ENCODE data around the gene UGT8.
"Not testable (repeated sequence)": the region's sequence is repeated elsewhere in the genome, so short reads cannot be mapped to it uniquely, and the experiment has no call there.

The UGT8 gene

DNA sequence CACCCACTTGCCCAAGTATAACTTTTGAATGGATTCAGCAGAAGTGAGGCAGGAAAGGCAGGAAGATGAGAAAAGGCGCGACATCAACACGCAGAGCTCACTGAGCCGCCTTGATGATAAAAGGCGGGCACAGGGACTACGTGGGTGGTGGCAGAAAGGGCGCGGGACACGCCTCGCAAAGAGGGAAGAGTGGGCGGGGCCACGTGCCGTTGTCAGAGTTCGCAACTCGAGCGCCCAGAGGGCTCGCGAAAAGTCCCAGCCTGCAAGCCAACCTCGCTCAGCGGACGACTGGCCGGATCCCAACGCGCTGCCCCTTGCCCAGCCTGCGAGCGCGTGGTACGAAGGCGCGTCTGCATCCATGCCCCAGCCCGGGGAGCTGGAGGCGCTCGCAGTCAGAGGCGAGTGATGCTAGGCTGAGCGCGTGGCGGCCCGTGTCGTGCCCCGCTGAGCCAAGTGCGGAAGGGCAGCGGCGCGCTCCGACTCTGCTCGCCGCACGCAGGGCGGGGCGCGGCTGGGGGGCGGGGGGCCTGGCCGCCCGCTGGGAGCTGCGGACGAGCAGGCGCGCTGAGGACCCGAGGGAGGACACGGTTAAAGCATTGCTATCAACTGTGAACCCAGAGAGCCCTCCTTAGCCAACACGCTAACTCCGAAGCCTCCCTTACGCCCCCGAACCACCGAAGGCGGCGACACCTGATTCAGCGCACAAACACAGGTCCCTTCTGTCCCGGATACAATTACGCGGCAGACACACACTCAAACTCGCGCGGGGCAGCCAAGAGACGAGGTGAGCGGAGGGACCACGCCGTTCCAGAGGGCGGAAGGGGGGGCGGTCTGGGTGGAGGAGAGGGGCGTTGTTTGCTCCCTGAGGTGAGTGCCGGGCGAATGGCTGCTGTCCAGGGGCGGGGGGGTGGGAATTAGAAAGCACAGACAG lies at the start of gene UGT8:
Gene UGT8, plus strand, starts transcription at position 617 of the 931 bp plus-strand sequence. CDS start 24,074 bp downstream, outside the sequence.
- DNase-seq (ENCODE audit: low read depth) = no peak

GRCh38 chr4:114549638-114550037 lies 49.0 kb upstream of the UGT8 start:
- DNase-seq (ENCODE audit: low read depth) = no peak

- no peak for DNase-seq (ENCODE audit: low read depth)
These were observed 40.1 kb upstream of the UGT8 start for GRCh38 chr4:114558446-114559020.

DNA sequence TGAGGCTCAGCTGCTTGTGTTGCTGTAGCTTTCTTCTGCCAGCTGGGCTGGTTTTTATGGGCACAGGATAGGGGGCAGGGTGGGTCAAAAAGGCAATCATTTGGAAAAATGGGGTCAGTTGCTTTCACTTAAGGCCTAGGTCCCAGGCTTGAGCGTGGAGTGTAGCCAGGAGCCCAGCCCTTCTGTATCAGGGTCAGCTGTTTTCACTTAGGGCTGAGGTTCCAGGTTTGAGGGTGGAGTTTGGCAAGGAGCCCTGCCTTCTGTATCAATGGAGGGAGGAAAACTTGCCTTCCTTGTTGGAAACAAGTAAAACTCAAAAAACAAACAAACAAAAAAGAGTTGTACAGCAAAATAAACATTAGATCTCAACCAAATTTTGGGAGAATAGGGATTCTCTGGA lies 37.0 kb upstream of the UGT8 start:
- DNase-seq (ENCODE audit: low read depth) = no peak

GRCh38 chr4:114562176-114562904 lies 36.3 kb upstream of the UGT8 start:
- no peak for DNase-seq (ENCODE audit: low read depth)

GRCh38 chr4:114563536-114564315 lies 34.9 kb upstream of the UGT8 start:
- peak; percentile 50 for DNase-seq (ENCODE audit: low read depth)

GRCh38 chr4:114577386-114577785 lies 21.2 kb upstream of the UGT8 start:
- no peak for DNase-seq (ENCODE audit: low read depth)

- no peak for DNase-seq (ENCODE audit: low read depth)
These were observed 16.0 kb upstream of the UGT8 start for GRCh38 chr4:114582621-114583020.

GRCh38 chr4:114588305-114588704 lies 10.3 kb upstream of the UGT8 start:
- DNase-seq (ENCODE audit: low read depth) = no peak

- not testable (repeated sequence) for DNase-seq (ENCODE audit: low read depth)
These were observed 8.2 kb upstream of the UGT8 start for GRCh38 chr4:114590360-114590759.

DNA sequence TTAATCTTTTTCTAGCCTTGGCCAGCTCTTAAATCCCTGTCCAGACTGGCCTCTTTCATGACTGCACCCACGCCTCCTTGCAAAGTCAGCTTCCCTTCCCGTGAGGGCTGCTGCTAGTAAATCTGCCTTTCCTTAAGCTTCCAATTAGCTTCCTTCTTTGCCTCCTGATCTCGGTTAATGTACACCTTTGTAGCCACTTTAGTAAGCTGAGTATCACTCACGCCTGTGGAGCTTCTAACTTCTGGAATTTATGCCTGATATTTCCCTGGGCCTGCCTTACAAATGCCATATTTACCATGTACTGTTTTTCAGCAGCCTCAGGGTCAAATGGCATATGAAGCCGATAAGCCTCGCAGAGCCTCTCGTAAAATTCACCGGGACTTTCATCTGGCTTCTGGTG lies 5.1 kb upstream of the UGT8 start:
- no peak for DNase-seq (ENCODE audit: low read depth)

- DNase-seq (ENCODE audit: low read depth) = no peak
These were observed 3.4 kb upstream of the UGT8 start for GRCh38 chr4:114595207-114595606.

DNA sequence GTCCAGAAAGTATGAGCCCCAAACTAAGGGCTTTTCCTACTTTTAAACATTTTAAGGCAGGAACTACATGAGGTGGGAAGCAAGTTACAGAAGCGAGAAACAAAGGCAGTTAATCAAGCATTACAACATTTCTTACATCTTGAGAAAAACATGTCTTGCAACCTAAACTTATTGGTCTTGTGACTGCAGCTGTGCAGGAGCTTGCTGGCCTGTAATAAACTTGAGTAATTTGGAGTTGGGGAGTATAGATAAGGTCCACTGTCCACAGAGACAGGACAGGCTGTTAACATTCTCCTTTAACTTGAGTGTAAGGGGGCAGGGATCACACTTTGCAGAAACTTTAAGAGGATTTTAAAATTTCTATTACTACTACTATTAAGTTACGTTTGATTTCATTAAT lies 2.7 kb upstream of the UGT8 start:
- no peak for DNase-seq (ENCODE audit: low read depth)

GRCh38 chr4:114597410-114598115 lies 1.0 kb upstream of the UGT8 start:
- DNase-seq (ENCODE audit: low read depth) = no peak

- no peak for DNase-seq (ENCODE audit: low read depth)
These were observed 760 bp downstream of the UGT8 start for GRCh38 chr4:114599231-114599902.

- no peak for DNase-seq (ENCODE audit: low read depth)
These were observed 1.4 kb downstream of the UGT8 start for GRCh38 chr4:114599903-114600552.

- DNase-seq (ENCODE audit: low read depth) = no peak
These were observed 2.1 kb downstream of the UGT8 start for GRCh38 chr4:114600672-114601071.

DNA sequence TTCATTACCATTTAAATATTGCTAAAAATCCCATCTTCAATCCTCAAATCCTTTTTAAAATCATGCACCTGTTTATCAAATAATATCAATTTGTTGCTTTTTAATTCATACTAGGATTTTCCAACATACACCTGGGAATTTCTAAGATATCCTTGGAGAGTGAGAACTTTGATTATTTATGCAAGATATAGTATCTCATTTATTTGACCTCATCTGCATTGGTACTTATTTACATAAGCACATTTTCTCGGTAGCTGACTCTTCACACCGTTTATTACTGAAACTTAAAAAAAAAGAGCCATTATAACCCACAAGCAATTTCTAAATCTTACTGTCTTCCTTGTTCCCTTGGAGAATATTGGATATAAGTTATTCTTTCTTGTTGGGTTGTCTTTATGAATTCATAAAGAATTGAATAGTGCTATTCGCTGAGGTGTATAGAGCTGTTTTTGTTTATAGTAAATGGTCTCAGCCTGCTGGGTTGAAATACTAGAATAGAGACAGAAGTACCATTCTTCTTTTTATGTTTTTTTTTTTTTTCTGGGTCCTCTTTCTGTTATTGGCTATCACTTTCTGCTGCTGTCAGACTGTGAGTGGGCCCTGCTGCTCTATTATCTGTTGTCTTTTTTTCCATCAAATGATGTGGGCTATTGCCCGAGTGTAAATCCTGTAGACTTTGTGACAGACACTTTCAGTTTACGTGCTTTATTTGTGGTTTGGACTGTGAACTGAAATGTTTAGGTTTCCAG lies 2.9 kb downstream of the UGT8 start:
- DNase-seq (ENCODE audit: low read depth) = no peak

GRCh38 chr4:114603497-114603896 lies 4.9 kb downstream of the UGT8 start:
- DNase-seq (ENCODE audit: low read depth) = no peak

DNA sequence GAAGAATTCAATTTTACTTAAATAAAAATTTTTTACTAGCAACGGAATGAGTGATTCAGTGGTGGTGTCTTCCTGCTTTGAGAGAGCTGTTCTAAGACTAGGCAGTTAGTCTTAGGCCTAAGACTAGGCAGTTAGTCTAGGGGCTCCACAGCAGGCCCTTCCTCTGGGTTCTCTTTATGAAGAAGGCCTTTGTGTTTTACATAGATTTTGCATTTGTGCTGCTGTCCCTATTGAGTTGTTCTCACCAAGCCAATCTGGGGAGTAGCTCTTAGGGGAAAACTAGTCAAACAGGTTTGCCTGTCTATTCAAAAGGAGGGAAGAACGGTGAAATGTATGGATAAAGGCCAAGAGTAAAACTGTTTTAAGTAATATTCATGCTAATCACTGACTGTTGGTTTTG lies 7.6 kb downstream of the UGT8 start:
- DNase-seq (ENCODE audit: low read depth) = no peak
